ENCODE results near the gene ZKSCAN2.

DNA sequence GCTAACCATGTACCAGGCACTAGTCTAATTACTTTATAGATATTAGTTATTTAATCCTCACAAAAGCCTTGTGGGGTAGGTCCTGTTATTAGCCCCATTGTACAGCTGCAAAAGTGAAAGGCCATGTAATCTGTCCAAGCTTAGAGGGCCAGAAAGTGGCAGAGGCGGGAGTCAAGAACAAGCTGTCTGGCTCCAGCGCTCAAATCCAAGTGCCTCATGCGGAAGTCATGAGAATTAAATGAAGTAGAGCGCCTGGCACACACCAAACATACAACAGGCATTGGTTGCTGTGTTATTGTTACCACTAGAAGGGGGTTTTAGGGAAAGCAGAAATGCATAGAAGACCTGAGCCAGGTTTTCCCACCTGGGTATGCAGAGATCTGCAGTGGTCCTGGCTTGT, 39.7 kb downstream of the ZKSCAN2 start:
- TF ChIP-seq, protein P1, sequence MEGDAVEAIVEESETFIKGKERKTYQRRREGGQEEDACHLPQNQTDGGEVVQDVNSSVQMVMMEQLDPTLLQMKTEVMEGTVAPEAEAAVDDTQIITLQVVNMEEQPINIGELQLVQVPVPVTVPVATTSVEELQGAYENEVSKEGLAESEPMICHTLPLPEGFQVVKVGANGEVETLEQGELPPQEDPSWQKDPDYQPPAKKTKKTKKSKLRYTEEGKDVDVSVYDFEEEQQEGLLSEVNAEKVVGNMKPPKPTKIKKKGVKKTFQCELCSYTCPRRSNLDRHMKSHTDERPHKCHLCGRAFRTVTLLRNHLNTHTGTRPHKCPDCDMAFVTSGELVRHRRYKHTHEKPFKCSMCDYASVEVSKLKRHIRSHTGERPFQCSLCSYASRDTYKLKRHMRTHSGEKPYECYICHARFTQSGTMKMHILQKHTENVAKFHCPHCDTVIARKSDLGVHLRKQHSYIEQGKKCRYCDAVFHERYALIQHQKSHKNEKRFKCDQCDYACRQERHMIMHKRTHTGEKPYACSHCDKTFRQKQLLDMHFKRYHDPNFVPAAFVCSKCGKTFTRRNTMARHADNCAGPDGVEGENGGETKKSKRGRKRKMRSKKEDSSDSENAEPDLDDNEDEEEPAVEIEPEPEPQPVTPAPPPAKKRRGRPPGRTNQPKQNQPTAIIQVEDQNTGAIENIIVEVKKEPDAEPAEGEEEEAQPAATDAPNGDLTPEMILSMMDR (IDR thresholded peaks at IDR 0.05) = no peak
- TF ChIP-seq POLR2A (IDR thresholded peaks at IDR 0.05) = no peak

All from heart left ventricle (tissue), 13 donors.